ENCODE data around the gene DDHD1. TPM values are rescaled to one million over a fixed set of nuclear protein-coding genes. Genes with fewer than 3 reads are reported as not detected.

Gene DDHD1
- total RNA-seq, result 4.9 and 6.7 TPM in 2 replicates

GRCh38 chr14:53152887-53153701, at the start of gene DDHD1:
Gene DDHD1, minus strand, starts transcription at chr14:53153323. Its CDS starts 225 bp downstream, at chr14:53153098.

Other genes starting within 250 kb of the DDHD1 start
- gene FERMT2, start 202.3 kb downstream of the DDHD1 start, total RNA-seq, result 81.6 and 119 TPM in 2 replicates

Data from myometrial cell (primary cell).